RWPE1 (cell line): ENCODE measurements around the gene WDR86.

Experiments used
- CTCF ChIA-PET: fragments of 350-600 bp; sonication (Branson Sonifier 250); formaldehyde crosslinking; extraction: SDS; loops from one replicate; lab custom pipeline; 2021; lab: Yijun Ruan, JAX
- POLR2A ChIA-PET: fragments of 400-600 bp; formaldehyde crosslinking; extraction: SDS; loops from one replicate; lab custom pipeline; 2020; ENCODE audit warnings: antibody characterized with exemption; ENCODE audit not compliant: low non-redundant PET; lab: Yijun Ruan, JAX
- DNase-seq: peaks from one replicate; pipeline ENCODE4 v3.0.0; 2012; ENCODE audit warnings: low spot score
- H3K27ac ChIP-seq: fragments of 450-650 bp; 2 replicates; pipeline ENCODE4 v1.5.1; 2017
- CTCF ChIP-seq: fragments of 450-650 bp; conservative IDR thresholded peaks from 2 replicates; pipeline ENCODE4 v1.5.1; 2017; ENCODE audit warnings: low read depth, mild to moderate bottlenecking

WDR86 gene

GRCh38 chr7:151387161-151388006 lies 22.5 kb downstream of the WDR86 start:
- no peak overlapping the region for H3K27ac ChIP-seq
- TF ChIP-seq CTCF, result no peak
- ChIA-PET POLR2A (no interaction called here), CTCF (no interaction called here)
- DNase-seq, result no peak

- ChIA-PET POLR2A (no interaction called here), CTCF (no interaction called here)
- H3K27ac ChIP-seq, result no peak overlapping the region
- no peak for DNase-seq
- no peak for TF ChIP-seq CTCF
Measured at GRCh38 chr7:151386301-151387160, 23.3 kb downstream of the WDR86 start.

GRCh38 chr7:151385626-151386300 lies 24.1 kb downstream of the WDR86 start:
- CTCF ChIA-PET, result no interaction called here
- TF ChIP-seq CTCF, result no peak

GRCh38 chr7:151384776-151385625 lies 24.8 kb downstream of the WDR86 start:
- no peak for DNase-seq
- CTCF ChIA-PET, result interaction anchor here (0.7 kb wide), 1 partner anchor 17 kb away, joined by 3 read pairs; no protein-coding TSS in a partner anchor
- H3K27ac ChIP-seq, result no peak overlapping the region
- POLR2A ChIA-PET, result no interaction called here
- no peak for TF ChIP-seq CTCF

More at GRCh38 chr7:151385626-151386300, 24.1 kb downstream of the WDR86 start:
- H3K27ac ChIP-seq, result no peak overlapping the region
- no peak for DNase-seq
- POLR2A ChIA-PET, result no interaction called here

- H3K27ac ChIP-seq, result no peak overlapping the region
- no peak for DNase-seq
- no peak for TF ChIP-seq CTCF
- ChIA-PET CTCF (interaction anchor here (0.7 kb wide), 1 partner anchor 16 kb away, joined by 3 read pairs; no protein-coding TSS in a partner anchor), POLR2A (no interaction called here)
Measured at GRCh38 chr7:151384352-151384697, 25.5 kb downstream of the WDR86 start.
